ENCODE results near the gene ZSCAN16. TPM values are rescaled to one million over a fixed set of nuclear protein-coding genes. Genes with fewer than 3 reads are reported as not detected.

ZSCAN16 gene
- total RNA-seq, 6 experiments from 2014 or later = 1.5 to 2.0 (median 1.7) TPM

DNA sequence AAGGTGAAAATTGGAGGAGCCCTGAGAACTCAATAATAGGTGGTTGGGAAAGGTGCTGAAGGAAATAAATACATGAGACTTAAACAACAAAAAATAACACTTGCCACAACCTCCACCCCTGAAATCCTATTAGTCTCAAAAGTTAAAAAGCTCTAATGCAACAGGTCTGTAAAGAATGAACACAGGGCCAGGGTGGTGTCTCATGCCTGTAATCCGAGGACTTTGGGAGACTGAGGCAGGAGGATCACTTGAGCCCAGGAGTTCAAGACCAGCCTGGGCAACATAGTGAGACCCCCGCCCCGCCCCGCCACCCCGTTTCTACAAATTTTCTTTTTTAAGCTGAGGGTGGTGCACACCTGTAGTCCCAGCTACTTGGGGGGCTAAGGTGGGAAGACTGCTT is 16.2 kb downstream of the ZSCAN16 start:
- Histone ChIP-seq H3K27me3 (no peaks in the 10 kb centered on the region), H3K4me3 (peak overlapping the region; percentile 15 to 38 (median 28)), H3K36me3 (peaks cover 0 to 6% (median 0%) of the 10 kb centered on the region in 4 donors), H3K4me1 (peaks cover 0 to 19% (median 7%) of the 10 kb centered on the region in 4 donors), H3K27ac (peak overlapping the region in 2 of 3 donors; percentile 10 to 35), H3K9me3 (no peaks in the 10 kb centered on the region)
- 47% methylated on average over 3 of the region's 5 CpGs for WGBS (ENCODE audit: insufficient coverage, low coverage, low lambda C conversion rate, missing lambda C conversion rate)
- intact Hi-C loops (cut with DNase I) = no loop called here
- ATAC-seq = no peak
- no peak for DNase-seq
- no peak for TF ChIP-seq CTCF (IDR thresholded peaks at IDR 0.05)
- no peak for TF ChIP-seq POLR2A (IDR thresholded peaks at IDR 0.05)

- peak within 1 kb of the TSS; percentile 42 to 66 (median 61) for H3K27ac ChIP-seq
- intact Hi-C loops (cut with DNase I) = no loop called here
- DNase-seq (peak; percentile 85 to 90 (median 85)), ATAC-seq (peak; percentile 89 to 95 (median 90))
- peaks cover 0 to 6% (median 0%) of the 10 kb centered on the region in 4 donors for H3K36me3 ChIP-seq
- no peak for TF ChIP-seq CTCF (IDR thresholded peaks at IDR 0.05)
- TF ChIP-seq POLR2A (IDR thresholded peaks at IDR 0.05) = peak; percentile 67
- peak within 1 kb of the TSS; percentile 73 to 90 (median 82) for H3K4me3 ChIP-seq
- H3K9me3 ChIP-seq = no peaks in the 10 kb centered on the region
- 2% methylated on average over 35 of the region's 52 CpGs for WGBS (ENCODE audit: insufficient coverage, low coverage, low lambda C conversion rate, missing lambda C conversion rate)
- no peaks in the 10 kb centered on the region for H3K27me3 ChIP-seq
- H3K4me1 ChIP-seq = peaks cover 0 to 15% (median 5%) of the 10 kb centered on the region in 4 donors
Measured at GRCh38 chr6:28141500-28142329, 17.3 kb downstream of the ZSCAN16 start, which contains the start of gene ZKSCAN8. ZKSCAN8 (plus strand) TSS chr6:28141883; CDS start chr6:28148408, 6,525 bp downstream.

- no peak for TF ChIP-seq POLR2A (IDR thresholded peaks at IDR 0.05)
- TF ChIP-seq CTCF (IDR thresholded peaks at IDR 0.05) = no peak
- ATAC-seq (no peak), DNase-seq (no peak)
- intact Hi-C loops (cut with DNase I) = no loop called here
- Histone ChIP-seq H3K4me3 (peak overlapping the region; percentile 73 to 90 (median 82)), H3K27me3 (no peaks in the 10 kb centered on the region), H3K36me3 (peaks cover 0 to 6% (median 0%) of the 10 kb centered on the region in 4 donors), H3K9me3 (no peaks in the 10 kb centered on the region), H3K27ac (peak overlapping the region in 1 of 3 donors; percentile 61), H3K4me1 (peaks cover 0 to 15% (median 5%) of the 10 kb centered on the region in 4 donors)
- 11% methylated on average over 4 of the region's 4 CpGs for WGBS (ENCODE audit: insufficient coverage, low coverage, low lambda C conversion rate, missing lambda C conversion rate)
Measured at GRCh38 chr6:28142446-28142845, 18.0 kb downstream of the ZSCAN16 start.

- TF ChIP-seq POLR2A (IDR thresholded peaks at IDR 0.05) = no peak
- TF ChIP-seq CTCF (IDR thresholded peaks at IDR 0.05) = no peak
- Histone ChIP-seq H3K9me3 (no peaks in the 10 kb centered on the region), H3K27ac (no peak overlapping the region), H3K4me1 (peaks cover 0 to 10% (median 5%) of the 10 kb centered on the region in 4 donors), H3K36me3 (peaks cover 0 to 25% (median 9%) of the 10 kb centered on the region in 4 donors), H3K4me3 (no peak overlapping the region), H3K27me3 (no peaks in the 10 kb centered on the region)
- DNase-seq (no peak), ATAC-seq (no peak)
- intact Hi-C loops (cut with DNase I) = no loop called here
- 80% methylated on average over 1 of the region's 1 CpG for WGBS (ENCODE audit: insufficient coverage, low coverage, low lambda C conversion rate, missing lambda C conversion rate)
Measured at GRCh38 chr6:28145231-28145630, 20.8 kb downstream of the ZSCAN16 start.

Measured in right lobe of liver (tissue), 6 donors.